HepG2 (cell line): Measurements from ENCODE around the gene CNP. TPM values are rescaled to one million over a fixed set of nuclear protein-coding genes. Genes with fewer than 3 reads are reported as not detected.

ENCODE experiments used
- ATAC-seq: fragments of 200-7000 bp; cut with Tn5 transposase; 3 replicates; pipeline ENCODE4 v1.9.1; 2020; ENCODE audit warnings: mild to moderate bottlenecking, moderate library complexity
- BruUV-seq: library from RNA; stranded (reverse); fragments of 400-500 nt; replicated peaks from 2 replicates; lab custom pipeline; 2021; lab: Mats Ljungman, UMichigan
- CTCF ChIA-PET: fragments of 300-600 bp; formaldehyde crosslinking; extraction: SDS; loops from one replicate; lab custom pipeline; 2021; ENCODE audit warnings: low total read pairs, inconsistent platforms, low intra/inter-chr PET ratio; lab: Yijun Ruan, JAX
- POLR2A ChIA-PET: fragments of 350-600 bp; sonication (Branson Sonifier 250); formaldehyde crosslinking; loops from one replicate; lab custom pipeline; 2020; ENCODE audit warnings: antibody characterized with exemption, inconsistent platforms; lab: Yijun Ruan, JAX
- DNase-seq: peaks from one replicate; pipeline ENCODE4 v3.0.0-alpha.2; 2015; ENCODE audit warnings: low spot score
- FAIRE-seq: peaks from 3 replicates; lab custom pipeline; 2011; peaks lifted over from hg19 to GRCh38; lab: Jason Lieb, UNC
- H2AFZ ChIP-seq: one replicate; pipeline ENCODE4 v1.6.1; 2011; ENCODE audit warnings: low read length, inconsistent platforms
- H3K27ac ChIP-seq: fragments of 300-600 bp; 3 replicates; pipeline ENCODE4 v1.8.0; 2011; ENCODE audit warnings: mixed run types, mild to moderate bottlenecking, mixed read lengths, low read length, inconsistent platforms; ENCODE audit not compliant: insufficient read depth; ENCODE audit errors: extremely low read length
- H3K27me3 ChIP-seq, 2 experiments: fragments of 200-600 bp in 1 of 2; 2 replicates in 1 of 2; 3 replicates in 1 of 2; pipeline versions ENCODE4 v1.6.0 to v1.8.0; 2011; ENCODE audit warnings: low read length in 2 of 2, mild to moderate bottlenecking in 2 of 2, moderate library complexity in 2 of 2, inconsistent platforms in 1 of 2; ENCODE audit not compliant: insufficient read depth in 2 of 2, control insufficient read depth in 1 of 2
- H3K36me3 ChIP-seq, 2 experiments: fragments of 200-600 bp in 1 of 2; replicated peaks in 1 of 2; 2 replicates in 1 of 2; 3 replicates in 1 of 2; pipeline versions ENCODE4 v1.5.1 to v1.8.0; 2011; ENCODE audit warnings: low read length in 2 of 2, inconsistent platforms in 1 of 2; ENCODE audit not compliant: insufficient read depth in 2 of 2, control insufficient read depth in 1 of 2
- H3K4me1 ChIP-seq: 2 replicates; pipeline ENCODE4 v1.5.1; 2012; ENCODE audit warnings: low read length, inconsistent platforms; ENCODE audit not compliant: insufficient read depth
- H3K4me2 ChIP-seq: 2 replicates; pipeline ENCODE4 v1.6.0; 2011; ENCODE audit warnings: low read depth, low read length, inconsistent platforms
- H3K4me3 ChIP-seq, 3 experiments: fragments of 200-600 bp in 1 of 3; sonication (generic), shearing (Covaris generic) in 1 of 3; replicated peaks in 1 of 3; 2 replicates each; pipeline ENCODE4 v1.5.1; 2011 to 2016; ENCODE audit warnings: low read length in 3 of 3, inconsistent platforms in 2 of 3, low read depth in 2 of 3, mild to moderate bottlenecking in 2 of 3, control low read depth in 1 of 3, mixed read lengths in 1 of 3; ENCODE audit not compliant: insufficient read depth in 1 of 3
- H3K79me2 ChIP-seq: one replicate; pipeline ENCODE4 v1.6.1; 2011; ENCODE audit warnings: low read length, inconsistent platforms; ENCODE audit not compliant: insufficient read depth
- H3K9ac ChIP-seq: 2 replicates; pipeline ENCODE4 v1.6.0; 2011; ENCODE audit warnings: mild to moderate bottlenecking, low read depth, low read length, inconsistent platforms; ENCODE audit not compliant: insufficient read depth
- H3K9me3 ChIP-seq: 2 replicates; pipeline ENCODE4 v1.5.1; 2012; ENCODE audit warnings: mild to moderate bottlenecking, low read length
- H4K20me1 ChIP-seq: 2 replicates; pipeline ENCODE4 v1.6.0; 2011; ENCODE audit warnings: inconsistent platforms, mild to moderate bottlenecking, low read length, moderate library complexity; ENCODE audit not compliant: insufficient read depth
- EP300 ChIP-seq, 3 experiments: sonication (generic) in 1 of 3; formaldehyde crosslinking in 1 of 3; IDR thresholded peaks; 2 replicates each; pipeline versions ENCODE4 v1.5.1 to v1.6.1; 2011 to 2020; ENCODE audit warnings: low read depth in 2 of 3, low read length in 2 of 3, borderline replicate concordance in 1 of 3, improper control_type of control experiment in 1 of 3, mild to moderate bottlenecking in 1 of 3, missing genetic modification reagents in 1 of 3, moderate library complexity in 1 of 3
- FIP1L1 ChIP-seq: fragments of 200-400 bp; formaldehyde crosslinking; IDR thresholded peaks from 2 replicates; pipeline ENCODE4 v1.6.1; 2018; ENCODE audit warnings: low read depth, mild to moderate bottlenecking, low read length, moderate library complexity, borderline replicate concordance; ENCODE audit not compliant: insufficient read depth
- POLR2AphosphoS5 ChIP-seq: IDR thresholded peaks from 2 replicates; pipeline ENCODE4 v1.6.1; 2012; ENCODE audit warnings: low read depth, low read length
- ZFP1 ChIP-seq: IDR thresholded peaks from 2 replicates; pipeline ENCODE4 v1.6.1; 2016
- ZFP37 ChIP-seq: sonication (generic); formaldehyde crosslinking; IDR thresholded peaks from 2 replicates; pipeline ENCODE4 v1.4.0; 2020; ENCODE audit warnings: missing genetic modification reagents, borderline replicate concordance
- ZFP90 ChIP-seq: sonication (generic); formaldehyde crosslinking; IDR thresholded peaks from 2 replicates; pipeline ENCODE4 v1.8.0; 2022; ENCODE audit warnings: missing genetic modification reagents, mild to moderate bottlenecking, inconsistent platforms, borderline replicate concordance
- ZNF460 ChIP-seq: sonication (generic); formaldehyde crosslinking; IDR thresholded peaks from 2 replicates; pipeline ENCODE4 v1.5.1; 2020; ENCODE audit warnings: missing genetic modification reagents, mild to moderate bottlenecking, borderline replicate concordance
- ZNF550 ChIP-seq: sonication (generic); formaldehyde crosslinking; IDR thresholded peaks from 2 replicates; pipeline ENCODE4 v1.4.0; 2020; ENCODE audit warnings: mild to moderate bottlenecking, missing genetic modification reagents, borderline replicate concordance
- ZNF614 ChIP-seq: IDR thresholded peaks from 2 replicates; pipeline ENCODE4 v1.6.1; 2018; ENCODE audit warnings: missing biosample characterization, missing genetic modification reagents, inconsistent platforms, borderline replicate concordance
- ZSCAN5A ChIP-seq: sonication (generic); formaldehyde crosslinking; IDR thresholded peaks from 2 replicates; pipeline ENCODE4 v1.8.0; 2022; ENCODE audit warnings: mild to moderate bottlenecking, missing genetic modification reagents, borderline replicate concordance
- WGBS: methylation state at CpG from one replicate; pipeline ENCODE4 v1.1.6; 2017; ENCODE audit warnings: low lambda C conversion rate; 5-methylcytosine and 5-hydroxymethylcytosine counted together
- in situ Hi-C: cut with HindIII; loops from 2 replicates; pipeline ENCODE4 v1.10.0; 2017; ENCODE audit warnings: low pct_unique_long_range_greater_than_20kb; ENCODE audit not compliant: extremely low pct_ligation_motif_present
- intact Hi-C: fragments of 100-400 bp; cut with micrococcal nuclease; formaldehyde crosslinking; loops from one replicate; pipeline ENCODE4 v1.10.0; 2022; ENCODE audit not compliant: unreplicated experiment
- polyA plus RNA-seq, 8 experiments: library from polyadenylated mRNA; depleted of rRNA in 3 of 8; stranded (reverse) in 7 of 8; unstranded in 1 of 8; fragments of >200 nt; fragmentation: Illumina TruSeq in 4 of 8; extraction: Trizol in 4 of 8; gene quantifications; 2 replicates each; pipeline versions ENCODE4 v1.2.1 to v1.2.3, GENCODE V29; 2011 to 2016; ENCODE audit warnings: low read depth in 4 of 8, missing spikeins in 1 of 8, mixed read lengths in 1 of 8; ENCODE audit not compliant: insufficient read depth in 1 of 8
- total RNA-seq, 5 experiments: library from RNA; depleted of rRNA; stranded (reverse); fragments of >200 nt; fragmentation: Illumina TruSeq; extraction: Trizol; gene quantifications; 2 replicates each; pipeline ENCODE4 v1.2.3, GENCODE V29; 2016; ENCODE audit warnings: low read depth in 1 of 5
- TF ChIP-seq, protein P1 (sequence below), 2 experiments: sonication (generic) in 1 of 2; formaldehyde crosslinking in 1 of 2; IDR thresholded peaks; 2 replicates each; pipeline versions ENCODE4 v1.6.1 to v1.9.0; 2014 to 2022; ENCODE audit warnings: antibody characterized with exemption in 1 of 2, borderline replicate concordance in 1 of 2, inconsistent platforms in 1 of 2, low read depth in 1 of 2, missing genetic modification reagents in 1 of 2

Gene CNP
- total and polyA plus RNA-seq, 2 of the 13 experiments (the other 11 are each of a cell fraction or from before 2014, with no cell fraction given), result 97.2 to 161 TPM

DNA sequence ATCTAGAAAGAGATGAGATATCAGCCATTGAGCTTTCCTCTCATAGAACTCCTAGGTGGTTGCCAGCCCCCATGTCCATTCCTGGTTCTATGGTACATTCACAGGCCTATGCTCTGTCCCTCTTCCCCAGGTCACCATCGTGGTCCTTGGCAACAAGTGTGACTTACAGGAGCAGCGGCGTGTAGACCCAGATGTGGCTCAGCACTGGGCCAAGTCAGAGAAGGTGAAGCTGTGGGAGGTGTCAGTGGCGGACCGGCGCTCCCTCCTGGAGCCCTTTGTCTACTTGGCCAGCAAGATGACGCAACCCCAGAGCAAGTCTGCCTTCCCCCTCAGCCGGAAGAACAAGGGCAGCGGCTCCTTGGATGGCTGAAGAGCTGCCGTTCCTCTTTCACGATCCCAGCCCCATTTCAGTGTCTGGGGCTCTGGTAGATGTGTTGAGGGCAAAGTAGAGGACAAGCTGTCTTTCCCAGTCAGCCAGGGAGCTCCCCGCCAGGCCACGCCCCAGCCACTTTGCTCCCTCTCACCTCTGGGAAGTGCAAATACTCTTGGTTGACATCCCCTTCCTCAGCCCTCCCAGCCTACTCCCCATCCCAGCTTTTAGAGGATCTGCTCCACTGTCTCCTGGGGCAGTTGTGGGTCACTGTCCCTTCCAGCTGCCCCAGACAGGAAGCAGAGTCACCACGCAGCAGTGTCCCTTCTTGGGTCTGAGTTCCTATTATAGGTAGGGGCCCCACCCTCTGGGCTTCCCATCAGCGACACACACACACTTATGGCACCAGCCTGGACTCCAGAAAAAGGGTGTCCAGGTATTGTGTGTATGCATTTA, 57.1 kb downstream of the CNP start (continued):
- TF ChIP-seq ZFP90 (CRISPR knock-in tag), result no peak
- no peak for TF ChIP-seq ZNF614 (CRISPR knock-in tag)
- no peak for TF ChIP-seq ZFP37 (CRISPR knock-in tag)
- TF ChIP-seq ZNF460, result no peak

DNA sequence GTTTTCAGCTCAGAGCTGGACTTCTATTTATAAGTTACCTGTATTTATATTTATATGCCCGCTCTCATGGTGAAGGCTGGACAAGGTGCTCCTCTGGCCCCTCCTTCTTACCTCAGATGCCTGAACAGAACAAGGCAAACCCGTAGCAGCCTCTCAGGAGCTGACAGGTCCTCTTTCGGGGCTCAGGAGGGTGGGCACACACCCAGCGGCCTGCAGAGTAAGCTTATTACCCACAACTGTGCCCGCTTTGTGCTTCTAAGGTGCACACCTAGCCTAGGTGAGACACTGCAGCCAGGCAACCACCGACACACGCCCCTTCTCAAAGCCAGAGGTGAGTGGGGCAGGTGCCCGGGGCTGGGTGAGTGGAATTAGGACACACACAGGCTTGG, 58.6 kb downstream of the CNP start:
- ChIA-PET CTCF (interaction anchor here (1.3 to 2.3 kb wide), 5 partner anchors 38 to 91 kb away, joined by 5 to 20 read pairs (median 11); no protein-coding TSS in a partner anchor), POLR2A (interaction anchor here (0.8 to 5.1 kb wide), 7 partner anchors 8 to 91 kb away, joined by 3 to 35 read pairs (median 4); partner anchors contain the start of genes CNP and DNAJC7)
- Histone ChIP-seq H3K36me3 (peaks cover 9 to 27% of the 10 kb centered on the region in 2 experiments), H4K20me1 (no peaks in the 10 kb centered on the region), H3K9me3 (no peaks in the 10 kb centered on the region), H3K4me3 (no peak overlapping the region), H3K79me2 (peaks cover 13% of the 10 kb centered on the region), H3K27ac (no peak overlapping the region), H3K4me2 (peak overlapping the region; percentile 0; the same call in 1 of the 2 replicates), H3K27me3 (no peaks in the 10 kb centered on the region; a peak in 1 of 5 replicates), H3K9ac (no peak overlapping the region), H2AFZ (no peak overlapping the region), H3K4me1 (peaks cover 60% of the 10 kb centered on the region)
- no peak for ATAC-seq
- WGBS, result 71% methylated on average over 8 of the region's 8 CpGs
- DNase-seq, result no peak
- intact Hi-C loops (loop anchor here (2.0 kb wide), 2 partner anchors 42 to 92 kb away; no protein-coding TSS in a partner anchor), in situ Hi-C loops (loop anchor here (5.0 kb wide), 1 partner anchor 87 kb away; the partner anchor contains the start of gene DHX58)
- FAIRE-seq, result no peak
- no TSS peak for BruUV-seq
- TF ChIP-seq ZSCAN5A (CRISPR knock-in tag) (no peak), ZNF550 (CRISPR knock-in tag) (no peak), ZFP1 (CRISPR knock-in tag) (no peak), EP300 (IDR thresholded peaks at IDR 0.05; ENCODE audit: low read depth in 2 of 2, low read length in 2 of 2) (no peak), EP300 (CRISPR knock-in tag; IDR thresholded peaks at IDR 0.05; ENCODE audit: borderline replicate concordance) (no peak), FIP1L1 (no peak), POLR2AphosphoS5 (no peak)
- TF ChIP-seq, protein P1, sequence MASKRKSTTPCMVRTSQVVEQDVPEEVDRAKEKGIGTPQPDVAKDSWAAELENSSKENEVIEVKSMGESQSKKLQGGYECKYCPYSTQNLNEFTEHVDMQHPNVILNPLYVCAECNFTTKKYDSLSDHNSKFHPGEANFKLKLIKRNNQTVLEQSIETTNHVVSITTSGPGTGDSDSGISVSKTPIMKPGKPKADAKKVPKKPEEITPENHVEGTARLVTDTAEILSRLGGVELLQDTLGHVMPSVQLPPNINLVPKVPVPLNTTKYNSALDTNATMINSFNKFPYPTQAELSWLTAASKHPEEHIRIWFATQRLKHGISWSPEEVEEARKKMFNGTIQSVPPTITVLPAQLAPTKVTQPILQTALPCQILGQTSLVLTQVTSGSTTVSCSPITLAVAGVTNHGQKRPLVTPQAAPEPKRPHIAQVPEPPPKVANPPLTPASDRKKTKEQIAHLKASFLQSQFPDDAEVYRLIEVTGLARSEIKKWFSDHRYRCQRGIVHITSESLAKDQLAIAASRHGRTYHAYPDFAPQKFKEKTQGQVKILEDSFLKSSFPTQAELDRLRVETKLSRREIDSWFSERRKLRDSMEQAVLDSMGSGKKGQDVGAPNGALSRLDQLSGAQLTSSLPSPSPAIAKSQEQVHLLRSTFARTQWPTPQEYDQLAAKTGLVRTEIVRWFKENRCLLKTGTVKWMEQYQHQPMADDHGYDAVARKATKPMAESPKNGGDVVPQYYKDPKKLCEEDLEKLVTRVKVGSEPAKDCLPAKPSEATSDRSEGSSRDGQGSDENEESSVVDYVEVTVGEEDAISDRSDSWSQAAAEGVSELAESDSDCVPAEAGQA (IDR thresholded peaks at IDR 0.05; ENCODE audit: low read depth), result no peak
- TF ChIP-seq, protein P1 (CRISPR knock-in tag; IDR thresholded peaks at IDR 0.05; ENCODE audit: borderline replicate concordance), result no peak
